ENCODE data around the gene MAPK8. TPM values are rescaled to one million over a fixed set of nuclear protein-coding genes. Genes with fewer than 3 reads are reported as not detected.

MAPK8 gene
- total RNA-seq, 1 experiment from 2014 or later: 52.9 TPM

GRCh38 chr10:48484911-48485310, 178.4 kb downstream of the MAPK8 start:
- H3K9me3 Mint-ChIP-seq: no peaks in the 10 kb centered on the region
- peaks cover 33% of the 10 kb centered on the region for H3K4me1 Mint-ChIP-seq
- H3K27me3 Mint-ChIP-seq (ENCODE audit: low read depth): no peaks in the 10 kb centered on the region
- DNase-seq (ENCODE audit: low spot score) (no peak), ATAC-seq (no peak)
- no peak overlapping the region for H3K4me3 Mint-ChIP-seq
- no peak overlapping the region for H3K27ac Mint-ChIP-seq
- TF ChIP-seq TCF7 (CRISPR knock-in tag; IDR thresholded peaks at IDR 0.05; ENCODE audit: low read depth) (no peak), ZNF138 (CRISPR knock-in tag; conservative IDR thresholded peaks at IDR 0.05) (no peak), FOXJ3 (CRISPR knock-in tag; IDR thresholded peaks at IDR 0.05; ENCODE audit: borderline replicate concordance) (no peak), ZNF263 (CRISPR knock-in tag; IDR thresholded peaks at IDR 0.05; ENCODE audit: low read depth) (no peak), TEAD1 (CRISPR knock-in tag; IDR thresholded peaks at IDR 0.05) (no peak)
- H3K36me3 Mint-ChIP-seq: no peaks in the 10 kb centered on the region
- POLR2A ChIA-PET: no interaction called here
- CTCF ChIA-PET: no interaction called here

- CTCF ChIA-PET: interaction anchor here (1.9 kb wide), 1 partner anchor 26 kb away, joined by 4 read pairs; no protein-coding TSS in a partner anchor
- ATAC-seq (no peak), DNase-seq (ENCODE audit: low spot score) (no peak)
- Mint-ChIP-seq H3K36me3 (no peaks in the 10 kb centered on the region), H3K27ac (no peak overlapping the region), H3K4me1 (peaks cover 31% of the 10 kb centered on the region), H3K9me3 (no peaks in the 10 kb centered on the region), H3K27me3 (ENCODE audit: low read depth) (no peaks in the 10 kb centered on the region), H3K4me3 (no peak overlapping the region)
- POLR2A ChIA-PET: no interaction called here
- TF ChIP-seq GRHL2 (CRISPR knock-in tag; IDR thresholded peaks at IDR 0.05; ENCODE audit: insufficient replicate concordance, severe bottlenecking) (no peak), ATF2 (CRISPR knock-in tag; IDR thresholded peaks at IDR 0.05; ENCODE audit: borderline replicate concordance, low read depth) (no peak), FOXJ3 (CRISPR knock-in tag; IDR thresholded peaks at IDR 0.05; ENCODE audit: borderline replicate concordance) (no peak)
Observed at GRCh38 chr10:48485711-48486110, 179.2 kb downstream of the MAPK8 start.

- H3K4me1 Mint-ChIP-seq: peaks cover 27% of the 10 kb centered on the region
- H3K36me3 Mint-ChIP-seq: no peaks in the 10 kb centered on the region
- no peak for TF ChIP-seq GRHL2 (CRISPR knock-in tag; IDR thresholded peaks at IDR 0.05; ENCODE audit: insufficient replicate concordance, severe bottlenecking)
- no peak for TF ChIP-seq ZNF532 (CRISPR knock-in tag; IDR thresholded peaks at IDR 0.05; ENCODE audit: borderline replicate concordance)
- no peak for TF ChIP-seq ERG (CRISPR knock-in tag; IDR thresholded peaks at IDR 0.05)
- TF ChIP-seq TCF7 (CRISPR knock-in tag; IDR thresholded peaks at IDR 0.05; ENCODE audit: low read depth): no peak
- no peak for TF ChIP-seq ATF6 (CRISPR knock-in tag; IDR thresholded peaks at IDR 0.05)
- no peak for TF ChIP-seq GABPB1 (CRISPR knock-in tag; IDR thresholded peaks at IDR 0.05)
- TF ChIP-seq ZNF423 (CRISPR knock-in tag; IDR thresholded peaks at IDR 0.05): no peak
- TF ChIP-seq TEAD4 (CRISPR knock-in tag; IDR thresholded peaks at IDR 0.05): no peak
- no peak for TF ChIP-seq GTF2I (CRISPR knock-in tag; conservative IDR thresholded peaks at IDR 0.05)
- no peak for TF ChIP-seq RORB (CRISPR knock-in tag; IDR thresholded peaks at IDR 0.05)
- TF ChIP-seq KAT7 (CRISPR knock-in tag; IDR thresholded peaks at IDR 0.05; ENCODE audit: borderline replicate concordance): no peak
- no peak for TF ChIP-seq IRF1 (CRISPR knock-in tag; IDR thresholded peaks at IDR 0.05)
- TF ChIP-seq ZNF263 (CRISPR knock-in tag; IDR thresholded peaks at IDR 0.05; ENCODE audit: low read depth): no peak
- no peak for TF ChIP-seq SMAD4 (CRISPR knock-in tag; IDR thresholded peaks at IDR 0.05)
- TF ChIP-seq SOX15 (CRISPR knock-in tag; IDR thresholded peaks at IDR 0.05): no peak
- DNase-seq (ENCODE audit: low spot score) (no peak), ATAC-seq (no peak)
- H3K27ac Mint-ChIP-seq: no peak overlapping the region
- H3K9me3 Mint-ChIP-seq: no peaks in the 10 kb centered on the region
- H3K4me3 Mint-ChIP-seq: no peak overlapping the region
- POLR2A ChIA-PET: no interaction called here
- H3K27me3 Mint-ChIP-seq (ENCODE audit: low read depth): no peaks in the 10 kb centered on the region
- CTCF ChIA-PET: interaction anchor here (0.9 to 1.9 kb wide), 2 partner anchors 27 to 43 kb away, joined by 3 to 4 read pairs; no protein-coding TSS in a partner anchor
Observed at GRCh38 chr10:48487244-48487643, 180.8 kb downstream of the MAPK8 start.
